HG02610 (cell line): Measurements from ENCODE around the gene PTPRH.
"Not testable (repeated sequence)": the region's sequence is repeated elsewhere in the genome, so short reads cannot be mapped to it uniquely, and the experiment has no call there.

Experiments
- ATAC-seq: cut with Tn5 transposase; IDR thresholded peaks from one replicate; pipeline ENCODE4 v1.9.1; 2021; ENCODE audit warnings: mild to moderate bottlenecking, moderate library complexity; ENCODE audit not compliant: unreplicated experiment

Gene PTPRH

DNA sequence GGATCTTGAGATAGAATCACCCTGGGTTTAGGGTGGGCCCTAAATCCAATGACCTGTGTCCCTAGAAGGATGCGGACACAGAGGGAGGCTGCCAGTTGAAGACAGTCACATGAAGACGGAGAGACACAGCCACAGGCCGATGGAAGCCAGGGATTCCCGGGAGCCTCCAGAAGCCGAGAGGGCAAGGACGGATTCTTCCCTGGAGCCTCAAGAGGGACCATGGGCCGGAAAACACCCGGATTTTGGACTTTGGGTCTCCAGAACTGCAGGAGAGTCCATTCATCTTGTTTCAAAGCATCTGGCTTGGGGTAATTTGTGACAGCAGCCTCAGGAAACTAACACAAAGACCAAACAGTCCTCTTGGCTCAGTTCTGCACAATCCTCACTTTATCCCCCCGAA is 17.0 kb upstream of the PTPRH start:
- ATAC-seq, result no peak

DNA sequence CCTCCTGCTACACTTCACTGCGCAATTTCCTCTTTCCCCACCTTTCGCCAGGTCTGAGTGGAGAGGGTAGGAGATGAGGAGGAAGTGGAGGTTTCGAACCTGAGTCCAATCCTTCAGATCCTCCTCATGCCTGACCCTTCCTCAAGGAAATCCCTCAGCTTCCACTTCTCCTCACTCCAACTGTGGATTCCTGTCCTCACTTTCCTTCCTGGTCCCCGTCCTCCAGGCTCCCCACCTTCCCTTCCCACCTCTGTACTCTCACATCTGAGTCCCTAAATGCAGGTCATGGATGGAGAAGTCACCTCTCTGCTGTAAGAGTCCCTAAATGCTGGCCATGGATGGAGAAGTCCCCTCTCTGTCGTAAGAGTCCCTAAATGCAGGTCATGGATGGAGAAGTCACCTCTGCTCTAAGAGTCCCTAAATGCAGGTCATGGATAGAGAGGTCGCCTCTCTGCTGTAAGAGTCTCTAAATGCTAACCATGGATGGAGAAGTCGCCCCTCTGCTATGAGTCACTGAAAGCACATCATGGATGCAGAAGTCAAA is 16.2 kb upstream of the PTPRH start:
- no peak for ATAC-seq

DNA sequence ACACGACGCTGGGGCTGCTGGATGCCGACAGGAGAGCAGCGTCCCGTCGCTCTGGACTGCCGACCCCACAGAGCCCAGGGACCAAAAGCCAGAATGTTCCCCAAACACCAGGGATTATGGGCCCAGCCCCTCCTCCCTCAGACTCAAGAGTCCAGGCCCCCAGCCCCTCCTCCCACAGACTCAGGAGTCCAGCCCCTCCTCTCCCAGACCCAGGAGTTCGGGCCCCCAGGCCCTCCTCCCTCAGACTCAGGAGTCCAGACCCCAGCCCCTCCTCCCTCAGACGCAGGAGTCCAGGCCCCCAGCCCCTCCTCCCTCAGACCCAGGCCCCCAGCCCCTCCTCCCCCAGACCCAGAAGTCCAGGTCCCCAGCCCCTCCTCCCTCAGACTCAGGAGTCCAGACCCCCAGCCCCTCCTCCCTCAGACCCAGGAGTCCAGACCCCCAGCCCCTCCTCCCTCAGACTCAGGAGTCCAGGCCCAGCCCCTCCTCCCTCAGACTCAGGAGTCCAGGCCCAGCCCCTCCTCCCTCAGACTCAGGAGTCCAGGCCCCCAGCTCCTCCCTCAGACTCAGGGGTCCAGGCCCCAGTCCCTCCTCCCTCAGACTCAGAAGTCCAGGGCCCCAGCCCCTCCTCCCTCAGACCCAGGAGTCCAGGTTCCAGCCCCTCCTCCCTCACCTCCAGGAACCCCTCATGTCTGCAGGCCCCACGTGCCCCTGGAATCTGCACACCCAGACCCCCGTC is 15.5 kb upstream of the PTPRH start:
- ATAC-seq, result not testable (repeated sequence)

DNA sequence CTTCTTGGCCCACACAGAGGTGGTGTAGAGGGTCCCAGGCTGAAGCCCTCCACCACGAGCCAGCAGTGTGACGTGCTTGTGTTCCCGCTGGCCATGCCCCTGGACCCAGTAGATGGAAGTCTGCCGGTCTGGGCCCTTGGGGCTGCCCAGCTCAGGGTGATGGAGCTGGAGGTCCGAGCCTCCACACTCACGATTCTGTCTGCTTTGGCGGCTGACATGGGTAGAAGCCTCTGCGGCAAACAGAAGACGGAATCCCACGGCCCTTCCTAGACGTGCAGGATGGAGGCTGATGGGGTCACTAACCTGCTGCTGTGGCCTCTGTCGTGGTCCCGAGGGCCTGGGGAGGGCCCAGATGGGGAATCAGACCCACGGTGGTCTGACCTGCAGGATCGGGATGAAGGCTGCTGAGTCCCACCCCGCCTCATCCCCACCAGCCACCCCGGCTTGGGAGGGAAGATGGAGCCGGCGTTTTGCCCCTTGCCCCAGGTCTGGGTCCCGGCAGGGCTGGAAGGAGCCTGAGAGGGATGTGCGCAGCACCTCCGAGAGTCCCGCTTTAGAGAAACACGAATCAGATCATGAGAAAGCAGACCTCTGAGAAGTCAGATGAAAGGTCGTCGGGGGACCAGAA is 14.9 kb upstream of the PTPRH start:
- no peak for ATAC-seq

DNA sequence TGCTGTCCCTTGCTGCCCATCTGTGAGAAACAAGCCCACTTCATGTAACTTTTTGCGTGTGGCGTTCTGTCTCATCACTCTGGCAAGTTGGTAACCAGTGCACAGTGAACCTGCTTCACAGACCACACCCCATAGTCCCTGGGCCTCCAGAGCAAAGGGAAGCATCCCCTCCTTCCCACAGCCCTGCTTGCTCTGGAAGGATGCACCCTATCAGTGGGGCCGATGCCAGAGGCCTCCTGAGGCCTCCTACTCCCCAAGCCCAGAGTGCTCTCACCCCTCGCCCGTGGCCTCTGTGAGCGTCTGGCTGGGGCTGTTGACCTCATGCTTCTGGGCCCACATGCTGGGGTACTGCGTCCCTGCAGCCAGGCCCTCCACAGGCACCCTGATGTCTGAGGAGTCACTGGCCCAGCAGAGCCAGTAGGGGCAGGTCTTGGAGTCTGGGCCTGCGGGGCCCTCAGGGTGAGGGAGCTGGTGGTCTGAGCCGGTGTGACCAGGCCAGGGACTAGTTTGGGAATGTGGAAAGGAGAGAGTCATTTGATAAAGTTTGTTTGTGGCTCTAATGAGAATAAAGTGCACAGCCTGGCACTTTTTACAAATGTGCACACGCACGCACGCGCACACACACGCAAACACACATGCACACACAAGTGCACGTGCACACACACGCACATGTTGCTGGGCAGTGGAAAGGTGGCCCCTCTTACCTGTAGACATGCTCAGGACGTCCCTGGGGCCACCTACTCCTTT is 14.2 kb upstream of the PTPRH start:
- no peak for ATAC-seq

DNA sequence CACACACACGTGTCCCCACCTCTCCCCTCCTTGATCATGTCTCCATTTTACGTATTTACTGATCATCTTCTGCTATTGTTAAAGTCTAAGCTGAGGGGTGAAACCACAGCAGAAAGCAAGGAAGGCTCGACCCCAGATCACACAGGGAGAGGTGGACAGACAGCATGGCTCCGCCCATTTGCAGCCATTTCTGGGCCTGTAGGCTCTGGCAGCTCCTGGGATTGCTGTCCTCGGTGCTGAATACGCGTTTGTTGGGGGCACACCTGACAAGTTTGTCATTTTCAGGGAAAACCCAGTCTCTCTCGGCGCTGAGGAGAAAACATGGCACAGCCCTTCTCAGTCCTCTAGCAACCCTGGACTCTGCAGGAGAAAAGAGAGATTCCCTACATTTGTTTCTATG is 11.2 kb upstream of the PTPRH start:
- ATAC-seq, result no peak

DNA sequence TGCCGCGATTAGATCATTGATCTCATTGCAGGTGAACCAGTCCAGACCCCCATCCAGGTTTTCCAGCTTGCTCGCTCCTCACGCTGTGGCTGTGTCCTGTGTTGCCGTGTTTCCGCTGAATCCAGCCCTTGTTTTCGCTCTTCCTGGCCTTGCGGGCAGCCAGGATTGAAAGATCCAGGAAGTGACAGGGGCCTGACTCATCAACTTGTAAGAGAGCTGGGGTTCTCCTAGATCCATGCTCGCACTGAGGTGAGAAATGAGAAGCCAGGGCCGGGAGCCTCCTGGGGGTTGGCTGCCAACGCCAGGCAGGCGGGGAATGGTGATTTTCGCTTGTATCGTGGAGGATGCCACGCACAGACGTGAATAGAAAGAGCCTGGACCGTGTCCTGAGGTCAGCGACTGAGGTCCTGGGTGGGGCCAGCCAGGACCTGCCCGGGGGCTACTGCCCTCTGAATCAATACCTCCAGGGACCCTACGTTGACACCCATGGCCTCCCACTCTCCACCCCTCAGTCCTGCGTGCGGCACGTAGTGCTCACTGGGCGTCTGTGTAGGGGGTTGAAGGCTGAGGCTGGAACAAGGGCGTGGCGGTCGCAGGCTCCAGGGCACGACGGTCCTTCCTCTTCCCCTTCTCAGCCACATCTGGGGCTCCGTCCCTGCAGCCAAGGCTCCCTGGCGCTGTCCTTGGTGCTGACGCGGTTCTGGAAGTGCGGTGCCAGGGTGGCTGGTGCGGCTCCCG is 7.3 kb upstream of the PTPRH start:
- ATAC-seq, result no peak

DNA sequence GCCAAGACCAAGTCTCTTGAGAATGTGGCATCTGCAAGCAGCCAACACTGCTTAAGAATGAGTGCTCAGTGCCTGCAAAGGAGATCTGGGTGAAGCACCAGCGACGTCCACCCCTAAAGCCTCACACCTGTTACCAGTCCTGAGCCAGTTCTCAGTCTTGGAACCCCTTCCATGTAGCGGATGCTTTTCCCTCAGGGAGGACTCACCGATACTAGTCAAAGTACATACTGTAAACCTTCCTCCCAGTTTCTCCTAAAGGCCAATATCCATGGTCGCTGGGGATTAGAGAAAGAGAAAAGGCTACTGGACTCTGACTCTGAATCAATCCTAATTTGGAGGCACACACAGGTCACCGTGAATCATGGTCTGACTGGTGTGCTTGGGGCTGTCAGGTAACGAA is 4.2 kb upstream of the PTPRH start:
- no peak for ATAC-seq

DNA sequence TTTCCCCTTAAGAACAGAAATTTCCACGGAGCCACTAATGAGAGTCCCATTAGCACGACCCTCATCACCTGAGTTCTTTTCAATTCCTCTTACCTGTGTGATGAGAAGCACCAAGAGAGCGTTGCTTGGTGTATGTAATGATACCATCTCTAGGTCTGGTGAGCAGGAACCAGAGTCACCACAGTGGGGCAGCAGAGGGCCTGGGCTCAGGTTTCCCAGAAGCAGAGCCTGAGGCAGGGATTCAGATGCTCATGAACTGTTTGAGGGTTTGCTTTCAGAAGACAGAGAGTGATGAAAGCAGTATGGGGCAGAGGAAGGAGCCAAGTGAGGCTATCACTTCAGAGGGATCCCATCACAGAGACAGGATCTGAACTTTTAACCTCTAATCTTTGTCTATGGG is 3.1 kb upstream of the PTPRH start:
- no peak for ATAC-seq

DNA sequence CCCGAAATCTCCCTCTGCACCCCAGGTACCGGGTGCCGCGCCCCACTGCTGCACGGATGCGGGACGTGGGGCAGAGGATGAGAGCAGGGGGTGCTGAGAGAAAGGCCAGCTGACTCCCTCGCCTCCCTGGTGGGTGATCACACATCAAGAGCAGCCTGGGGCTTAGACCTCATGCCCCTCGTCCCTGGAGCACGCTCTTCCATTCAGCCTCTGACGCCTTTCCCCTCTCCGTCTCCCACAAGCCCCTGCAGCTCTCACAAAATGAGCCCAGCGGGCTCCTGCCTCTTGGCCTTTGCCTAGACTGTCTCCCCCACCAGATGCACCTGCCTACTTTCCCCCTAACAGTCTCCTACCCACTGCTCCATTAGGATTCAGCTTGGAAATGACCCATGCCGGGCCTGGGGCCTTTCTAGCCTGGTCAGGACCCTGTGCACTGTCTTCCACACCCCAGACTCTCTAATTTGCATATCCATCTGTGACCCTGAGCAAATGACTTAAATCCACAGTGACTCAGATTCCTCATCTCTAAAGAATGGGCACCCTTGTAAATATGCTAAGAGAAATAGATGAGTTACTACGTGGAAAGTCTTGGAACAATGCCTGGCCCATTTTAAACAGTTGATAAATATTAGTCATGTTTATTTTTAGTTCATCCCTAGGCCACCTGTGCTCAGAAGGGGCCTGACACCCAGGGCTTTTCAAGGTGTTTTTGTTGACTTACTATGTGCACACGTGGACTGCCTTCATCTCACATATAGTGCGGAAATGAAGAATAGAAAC is 582 bp upstream of the PTPRH start:
- no peak for ATAC-seq

DNA sequence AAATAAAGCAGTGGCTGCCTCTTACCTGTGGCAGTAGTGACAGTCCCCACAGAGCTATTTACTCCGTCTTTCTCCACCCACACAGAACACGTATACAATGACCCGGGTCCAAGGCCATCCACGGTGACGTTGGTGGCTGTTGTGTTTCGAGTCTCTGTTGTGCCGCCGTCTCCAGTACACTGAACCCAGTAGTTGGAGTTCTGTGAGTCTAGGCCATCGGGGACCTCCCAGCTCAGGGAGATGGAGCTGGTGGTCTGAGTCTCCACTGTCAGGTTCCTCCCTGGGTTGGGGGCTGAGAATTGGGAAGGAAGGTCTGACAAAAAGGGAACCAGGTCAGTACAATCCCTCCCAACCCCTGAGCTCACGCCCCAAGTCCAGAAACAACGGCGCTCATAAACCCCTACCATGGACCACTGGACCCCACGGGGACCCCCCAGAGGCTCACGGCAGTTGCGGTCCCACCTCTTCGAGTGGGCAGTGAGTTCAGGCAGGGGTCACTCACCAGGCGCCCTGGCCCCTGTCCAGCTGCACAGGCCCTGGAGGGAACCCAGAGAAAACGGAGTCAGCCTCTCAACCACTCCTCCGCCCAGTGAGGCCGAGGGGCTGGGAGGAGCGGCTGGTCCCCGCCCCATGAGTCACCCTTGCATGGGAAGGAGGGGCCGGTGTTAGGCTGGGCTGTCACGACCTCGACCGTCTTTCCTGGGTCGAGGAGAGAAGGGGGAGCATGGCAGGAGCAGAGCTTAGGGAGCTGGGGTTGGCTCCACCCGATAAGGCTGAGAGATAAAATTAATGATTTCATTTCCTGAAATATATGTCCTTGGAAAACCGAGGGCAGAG is 2.4 kb downstream of the PTPRH start:
- no peak for ATAC-seq

DNA sequence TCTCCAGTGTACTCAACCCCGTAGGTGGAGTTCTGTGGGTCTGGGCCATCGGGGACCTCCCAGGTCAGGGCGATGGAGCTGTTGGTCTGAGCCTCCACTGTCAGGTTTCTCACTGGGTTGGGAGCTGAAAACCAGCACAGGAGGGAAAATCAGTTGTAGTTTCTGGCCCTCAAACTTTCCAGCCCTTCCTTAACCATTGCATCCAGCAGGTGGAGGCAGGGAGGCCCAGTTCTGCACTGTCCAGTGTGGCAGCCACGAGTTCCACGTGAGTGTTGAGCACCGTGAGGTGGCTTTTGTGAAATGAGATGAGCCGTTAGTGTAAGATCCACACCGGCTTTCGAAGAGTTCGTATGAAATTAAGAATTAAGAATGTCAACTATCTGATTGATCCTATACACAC is 7.1 kb downstream of the PTPRH start:
- not testable (repeated sequence) for ATAC-seq

DNA sequence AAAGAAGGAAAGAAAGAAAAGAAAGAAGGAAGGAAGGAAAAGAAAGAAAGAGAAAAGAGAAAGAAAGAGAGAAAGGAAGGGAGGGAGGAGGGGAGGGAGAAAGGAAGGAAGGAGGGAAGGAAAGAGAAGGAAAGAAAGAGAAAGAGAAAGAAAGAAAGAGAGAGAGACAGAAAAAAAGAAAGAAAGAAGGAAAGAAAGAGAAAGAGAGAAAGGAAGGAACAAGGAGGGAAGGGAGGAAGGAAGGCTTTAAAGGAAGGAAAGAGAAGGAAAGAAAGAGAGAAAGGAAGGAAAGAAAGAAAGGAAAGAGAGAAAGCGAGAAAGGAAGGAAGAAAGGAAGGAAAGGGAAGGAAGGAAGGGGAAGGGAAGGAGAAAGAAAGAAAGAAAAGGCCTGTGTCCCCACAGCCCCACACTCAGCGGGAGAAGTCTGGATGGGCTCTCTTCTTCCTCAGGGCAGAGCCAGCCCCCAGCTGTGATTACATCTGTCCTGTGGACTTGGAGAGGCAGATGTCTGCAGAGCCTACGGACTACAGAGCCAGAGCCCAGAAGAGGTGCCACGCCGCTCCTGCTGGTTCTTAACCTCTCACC is 9.6 kb downstream of the PTPRH start:
- no peak for ATAC-seq

DNA sequence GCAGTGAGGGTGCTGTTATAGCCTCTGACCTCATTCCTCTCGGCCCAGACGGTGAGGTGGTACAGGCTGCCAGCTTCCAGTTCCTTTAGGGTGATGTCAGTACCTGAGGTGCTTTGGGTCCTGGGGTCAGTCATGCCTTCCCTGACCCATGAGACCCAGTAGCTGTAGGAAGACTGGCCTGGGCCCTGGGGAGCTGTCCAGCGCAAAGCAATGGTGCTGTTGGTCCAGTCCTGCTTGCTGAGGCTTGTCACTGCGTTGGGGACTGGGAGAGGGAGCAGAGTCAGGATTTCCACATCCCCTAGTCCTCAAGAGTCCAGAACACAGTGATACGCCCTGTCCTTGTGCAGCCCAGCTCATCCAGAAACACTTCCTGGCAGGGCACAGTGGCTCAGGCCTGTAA is 10.7 kb downstream of the PTPRH start:
- ATAC-seq, result no peak

DNA sequence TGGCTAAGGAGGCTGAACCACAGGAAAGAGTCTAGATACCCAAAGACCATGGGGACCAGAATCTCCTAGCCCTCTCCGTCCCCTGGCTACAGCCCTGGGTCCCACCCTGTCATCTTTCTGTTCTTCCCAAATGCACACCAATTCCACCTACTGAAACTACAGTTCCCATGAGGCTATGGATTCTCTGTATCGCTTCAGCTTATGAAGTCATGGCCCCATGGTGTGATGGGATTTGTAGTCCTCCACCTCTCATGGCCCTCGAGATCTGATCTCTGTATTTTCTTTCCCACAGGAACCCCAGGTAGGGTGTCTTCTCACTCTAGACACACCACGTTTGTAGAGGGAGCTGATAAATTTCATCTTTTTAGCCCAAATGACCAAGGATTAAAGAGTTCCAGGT is 11.8 kb downstream of the PTPRH start:
- no peak for ATAC-seq

DNA sequence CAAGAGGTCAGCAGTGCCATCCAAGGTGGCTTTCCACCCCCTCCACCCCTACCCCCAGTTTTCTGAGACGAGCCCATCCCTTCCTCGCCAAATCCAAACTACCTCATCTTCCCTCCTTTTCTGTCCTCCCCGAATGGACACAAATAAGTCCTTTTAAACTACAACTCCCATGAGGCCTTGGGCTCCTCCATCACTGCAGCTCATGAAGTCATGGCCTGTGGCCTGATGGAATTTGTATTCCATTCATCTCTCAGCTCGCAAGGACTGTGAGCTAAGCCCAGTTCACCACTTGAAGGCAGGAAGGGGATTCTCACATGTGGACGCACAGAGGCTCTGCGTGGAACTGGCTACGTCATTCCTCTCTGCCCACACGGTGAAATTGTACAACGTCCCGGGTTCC is 12.5 kb downstream of the PTPRH start:
- ATAC-seq, result no peak

DNA sequence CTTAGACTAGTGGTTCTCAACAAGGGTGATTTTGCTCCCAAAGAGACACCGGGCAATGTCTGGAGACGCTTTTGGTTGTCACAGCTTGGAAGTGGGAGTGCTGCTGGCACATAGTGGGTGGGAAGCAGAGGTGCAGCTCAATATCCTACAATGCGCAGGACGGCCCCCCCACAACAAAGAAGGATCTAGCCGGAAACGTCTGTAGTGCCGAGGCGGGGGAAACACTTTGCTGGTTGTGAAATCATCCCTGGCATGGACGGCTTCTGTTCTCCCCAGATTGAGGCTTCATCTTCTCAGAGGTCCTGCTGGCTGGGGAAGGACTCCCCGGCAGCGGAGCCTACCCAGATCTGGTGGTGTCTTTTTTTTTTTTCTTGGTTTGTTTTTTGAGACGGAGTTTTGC is 15.8 kb downstream of the PTPRH start:
- ATAC-seq, result no peak

DNA sequence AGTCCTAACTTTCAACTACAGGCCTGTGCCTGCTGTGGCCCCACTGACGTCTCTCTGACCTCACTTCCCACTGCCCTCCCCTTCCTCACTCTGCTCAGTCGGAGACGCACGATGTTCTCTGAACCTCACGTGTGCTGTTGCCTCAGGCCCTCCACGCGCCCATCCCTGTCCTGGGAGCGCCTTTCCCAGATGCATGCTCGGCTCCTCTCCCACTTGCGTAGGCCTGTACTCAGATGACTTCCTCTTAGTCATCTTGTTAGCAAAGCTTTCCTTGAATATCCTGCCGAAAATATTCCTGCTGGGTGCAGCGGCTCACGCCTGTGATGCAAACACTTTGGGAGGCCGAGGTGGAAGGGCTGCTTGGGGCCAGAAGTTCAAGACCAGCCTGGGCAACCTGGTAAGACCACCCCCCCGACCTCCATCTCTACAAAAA is 19.9 kb downstream of the PTPRH start:
- ATAC-seq, result no peak

DNA sequence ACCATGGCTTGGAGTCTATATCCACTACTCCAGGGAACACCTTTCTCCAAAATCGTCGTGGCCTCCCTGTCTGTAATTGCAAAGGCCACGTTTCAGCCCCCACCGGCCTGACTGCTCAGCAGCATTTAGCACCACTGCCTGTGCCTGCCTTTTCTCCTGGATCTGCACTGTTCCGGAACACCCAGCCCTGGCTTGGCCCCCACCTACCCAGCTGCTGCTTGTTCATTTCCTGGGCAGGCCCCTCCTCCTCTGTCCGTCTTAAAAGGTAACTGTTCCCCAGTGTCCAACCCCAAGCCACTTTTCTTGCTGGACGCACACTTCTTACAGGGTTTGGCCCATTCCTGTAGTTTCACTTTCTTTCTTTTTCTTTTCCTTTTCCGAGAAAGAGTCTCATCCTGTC is 20.7 kb downstream of the PTPRH start:
- no peak for ATAC-seq
